ENCODE results near the gene CALU. TPM values are rescaled to one million over a fixed set of nuclear protein-coding genes. Genes with fewer than 3 reads are reported as not detected.

Gene CALU
- total RNA-seq, 1 experiment from 2014 or later = 169 TPM

DNA sequence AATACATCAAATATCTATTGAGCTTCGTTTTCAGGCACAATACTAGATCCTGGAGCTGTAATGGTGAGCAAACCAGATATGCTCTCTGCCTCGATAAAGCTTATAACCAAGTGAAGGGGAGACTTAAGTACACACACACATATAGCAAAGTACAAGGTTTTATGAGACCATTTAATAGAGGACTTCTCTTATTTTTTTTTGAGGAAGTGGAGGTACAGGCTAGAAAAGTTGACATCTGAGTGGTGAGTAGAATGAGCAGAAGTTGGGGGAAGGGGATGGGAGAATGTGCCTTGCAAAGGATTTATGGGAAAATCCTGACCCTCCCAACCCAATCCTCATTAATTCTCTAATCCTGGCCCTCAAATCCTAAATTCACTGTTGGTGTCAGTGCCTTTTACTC lies 60.3 kb downstream of the CALU start:
- Histone ChIP-seq H3K36me3 (ENCODE audit: low read depth, low read length) (no peaks in the 10 kb centered on the region), H3K4me3 (ENCODE audit: low read length) (no peak overlapping the region), H3K9ac (ENCODE audit: low read length) (no peak overlapping the region), H3K79me2 (ENCODE audit: low read length) (no peaks in the 10 kb centered on the region), H2AFZ (ENCODE audit: low read length) (no peak overlapping the region), H3K9me3 (ENCODE audit: low read length) (no peaks in the 10 kb centered on the region), H3K27me3 (ENCODE audit: low read length) (no peaks in the 10 kb centered on the region), H3K27ac (ENCODE audit: low read length) (no peak overlapping the region), H3K4me2 (ENCODE audit: low read length) (no peak overlapping the region), H3F3A (ENCODE audit: low read length, unreplicated experiment) (no peaks in the 10 kb centered on the region), H4K20me1 (ENCODE audit: low read length) (no peaks in the 10 kb centered on the region), H3K4me1 (ENCODE audit: insufficient read depth, low read length) (no peaks in the 10 kb centered on the region), H3K9me2 (replicated peaks; ENCODE audit: low read length) (no peaks in the 10 kb centered on the region)
- ATAC-seq (no peak), DNase-seq (no peak)
- ChIA-PET CTCF (no interaction called here), POLR2A (ENCODE audit: unreplicated experiment) (no interaction called here)
- intact Hi-C loops (cut with micrococcal nuclease) = no loop called here
- no peak for TF ChIP-seq EZH2 (IDR thresholded peaks at IDR 0.05; ENCODE audit: low read length, unreplicated experiment)
- no peak for TF ChIP-seq EZH2phosphoT487 (IDR thresholded peaks at IDR 0.05; ENCODE audit: borderline replicate concordance, low read length)
- TF ChIP-seq, protein P1, sequence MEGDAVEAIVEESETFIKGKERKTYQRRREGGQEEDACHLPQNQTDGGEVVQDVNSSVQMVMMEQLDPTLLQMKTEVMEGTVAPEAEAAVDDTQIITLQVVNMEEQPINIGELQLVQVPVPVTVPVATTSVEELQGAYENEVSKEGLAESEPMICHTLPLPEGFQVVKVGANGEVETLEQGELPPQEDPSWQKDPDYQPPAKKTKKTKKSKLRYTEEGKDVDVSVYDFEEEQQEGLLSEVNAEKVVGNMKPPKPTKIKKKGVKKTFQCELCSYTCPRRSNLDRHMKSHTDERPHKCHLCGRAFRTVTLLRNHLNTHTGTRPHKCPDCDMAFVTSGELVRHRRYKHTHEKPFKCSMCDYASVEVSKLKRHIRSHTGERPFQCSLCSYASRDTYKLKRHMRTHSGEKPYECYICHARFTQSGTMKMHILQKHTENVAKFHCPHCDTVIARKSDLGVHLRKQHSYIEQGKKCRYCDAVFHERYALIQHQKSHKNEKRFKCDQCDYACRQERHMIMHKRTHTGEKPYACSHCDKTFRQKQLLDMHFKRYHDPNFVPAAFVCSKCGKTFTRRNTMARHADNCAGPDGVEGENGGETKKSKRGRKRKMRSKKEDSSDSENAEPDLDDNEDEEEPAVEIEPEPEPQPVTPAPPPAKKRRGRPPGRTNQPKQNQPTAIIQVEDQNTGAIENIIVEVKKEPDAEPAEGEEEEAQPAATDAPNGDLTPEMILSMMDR (conservative IDR thresholded peaks at IDR 0.05; ENCODE audit: low read depth, low read length) = no peak
- BruUV-seq (replicated peaks) = no TSS peak

DNA sequence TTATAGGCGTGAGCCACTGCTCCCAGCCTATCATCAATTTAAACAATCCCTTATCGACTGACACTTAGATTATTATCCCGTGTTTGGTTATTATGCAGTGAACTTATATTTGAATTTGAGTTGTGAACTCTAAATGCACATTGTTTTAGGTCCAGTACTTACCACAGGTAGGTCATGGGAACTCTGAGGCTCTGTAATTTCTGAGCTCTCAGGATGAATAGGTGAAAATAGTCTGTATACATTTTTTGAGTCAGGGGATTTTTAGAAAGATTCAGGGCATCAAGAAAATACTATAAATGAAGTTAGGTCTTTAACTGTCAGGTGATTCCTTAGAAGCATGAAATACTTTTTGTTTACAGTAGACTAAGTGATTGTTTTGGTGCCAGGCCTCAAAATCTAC lies 61.4 kb downstream of the CALU start:
- BruUV-seq (replicated peaks) = no TSS peak
- ChIA-PET POLR2A (ENCODE audit: unreplicated experiment) (interaction anchor here (0.5 kb wide), 1 partner anchor 140 kb away, joined by 11 read pairs; no protein-coding TSS in a partner anchor), CTCF (no interaction called here)
- Histone ChIP-seq H3K9me3 (ENCODE audit: low read length) (no peaks in the 10 kb centered on the region), H3K36me3 (ENCODE audit: low read depth, low read length) (no peaks in the 10 kb centered on the region), H3K79me2 (ENCODE audit: low read length) (no peaks in the 10 kb centered on the region), H3K4me2 (ENCODE audit: low read length) (no peak overlapping the region), H3F3A (ENCODE audit: low read length, unreplicated experiment) (no peaks in the 10 kb centered on the region), H3K4me3 (ENCODE audit: low read length) (no peak overlapping the region), H3K27me3 (ENCODE audit: low read length) (no peaks in the 10 kb centered on the region), H3K4me1 (ENCODE audit: insufficient read depth, low read length) (no peaks in the 10 kb centered on the region), H2AFZ (ENCODE audit: low read length) (no peak overlapping the region), H3K27ac (ENCODE audit: low read length) (no peak overlapping the region), H4K20me1 (ENCODE audit: low read length) (no peaks in the 10 kb centered on the region), H3K9ac (ENCODE audit: low read length) (no peak overlapping the region), H3K9me2 (replicated peaks; ENCODE audit: low read length) (no peaks in the 10 kb centered on the region)
- intact Hi-C loops (cut with micrococcal nuclease) = no loop called here
- DNase-seq (no peak), ATAC-seq (no peak)
- no peak for TF ChIP-seq EZH2phosphoT487 (IDR thresholded peaks at IDR 0.05; ENCODE audit: borderline replicate concordance, low read length)
- TF ChIP-seq EZH2 (IDR thresholded peaks at IDR 0.05; ENCODE audit: low read length, unreplicated experiment) = no peak
- TF ChIP-seq, protein P1 (conservative IDR thresholded peaks at IDR 0.05; ENCODE audit: low read depth, low read length) = no peak

DNA sequence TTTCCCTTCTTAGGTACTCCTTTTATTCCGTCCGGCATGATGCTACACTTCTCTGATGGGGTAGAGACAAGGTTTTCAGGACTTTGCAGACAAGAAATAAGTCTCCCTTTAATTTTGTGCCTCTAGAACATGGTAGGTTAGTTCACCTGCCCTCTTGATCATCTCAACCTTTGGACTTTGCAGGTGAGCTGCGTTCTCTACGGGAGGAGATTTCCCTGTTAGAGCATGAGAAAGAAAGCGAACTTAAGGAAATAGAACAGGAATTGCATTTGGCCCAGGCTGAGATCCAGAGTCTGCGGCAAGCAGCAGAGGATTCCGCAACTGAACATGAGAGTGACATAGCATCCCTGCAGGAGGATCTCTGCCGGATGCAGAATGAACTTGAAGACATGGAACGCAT lies 61.8 kb downstream of the CALU start:
- Histone ChIP-seq H3K9me2 (replicated peaks; ENCODE audit: low read length) (no peaks in the 10 kb centered on the region), H3K9me3 (ENCODE audit: low read length) (no peaks in the 10 kb centered on the region), H3K4me3 (ENCODE audit: low read length) (no peak overlapping the region), H3K36me3 (ENCODE audit: low read depth, low read length) (no peaks in the 10 kb centered on the region), H4K20me1 (ENCODE audit: low read length) (no peaks in the 10 kb centered on the region), H3K4me1 (ENCODE audit: insufficient read depth, low read length) (no peaks in the 10 kb centered on the region), H2AFZ (ENCODE audit: low read length) (no peak overlapping the region), H3F3A (ENCODE audit: low read length, unreplicated experiment) (no peaks in the 10 kb centered on the region), H3K9ac (ENCODE audit: low read length) (no peak overlapping the region), H3K27me3 (ENCODE audit: low read length) (no peaks in the 10 kb centered on the region), H3K27ac (ENCODE audit: low read length) (no peak overlapping the region), H3K4me2 (ENCODE audit: low read length) (no peak overlapping the region), H3K79me2 (ENCODE audit: low read length) (no peaks in the 10 kb centered on the region)
- ChIA-PET POLR2A (ENCODE audit: unreplicated experiment) (interaction anchor here (0.5 kb wide), 1 partner anchor 140 kb away, joined by 11 read pairs; no protein-coding TSS in a partner anchor), CTCF (no interaction called here)
- DNase-seq (no peak), ATAC-seq (no peak)
- no TSS peak for BruUV-seq (replicated peaks)
- intact Hi-C loops (cut with micrococcal nuclease) = no loop called here
- TF ChIP-seq, protein P1 (conservative IDR thresholded peaks at IDR 0.05; ENCODE audit: low read depth, low read length) = no peak
- no peak for TF ChIP-seq EZH2 (IDR thresholded peaks at IDR 0.05; ENCODE audit: low read length, unreplicated experiment)
- TF ChIP-seq EZH2phosphoT487 (IDR thresholded peaks at IDR 0.05; ENCODE audit: borderline replicate concordance, low read length) = no peak

All from PC-3 (cell line).